ENCODE results near the gene C8A.

C8A gene

GRCh38 chr1:56927171-56927570, 72.6 kb downstream of the C8A start:
- no peak for DNase-seq (ENCODE audit: low spot score)

- DNase-seq (ENCODE audit: low spot score): no peak
Measured at GRCh38 chr1:56927986-56928385, 73.4 kb downstream of the C8A start.

- no peak for DNase-seq (ENCODE audit: low spot score)
Measured at GRCh38 chr1:56929492-56929891, 74.9 kb downstream of the C8A start.

- no peak for DNase-seq (ENCODE audit: low spot score)
Measured at GRCh38 chr1:56931211-56931610, 76.6 kb downstream of the C8A start.

GRCh38 chr1:56931686-56932085, 77.1 kb downstream of the C8A start:
- no peak for DNase-seq (ENCODE audit: low spot score)

GRCh38 chr1:56933161-56933560, 78.6 kb downstream of the C8A start:
- peak; percentile 11 for DNase-seq (ENCODE audit: low spot score)

GRCh38 chr1:56933606-56934005, 79.0 kb downstream of the C8A start:
- peak; percentile 9 for DNase-seq (ENCODE audit: low spot score)

GRCh38 chr1:56934430-56935060, 79.9 kb downstream of the C8A start:
- DNase-seq (ENCODE audit: low spot score): peak; percentile 81

- DNase-seq (ENCODE audit: low spot score): no peak
Measured at GRCh38 chr1:56938646-56939045, 84.0 kb downstream of the C8A start.

GRCh38 chr1:56939209-56939608, 84.6 kb downstream of the C8A start:
- no peak for DNase-seq (ENCODE audit: low spot score)

- no peak for DNase-seq (ENCODE audit: low spot score)
Measured at GRCh38 chr1:56940039-56940438, 85.4 kb downstream of the C8A start.

- peak; percentile 69 for DNase-seq (ENCODE audit: low spot score)
Measured at GRCh38 chr1:56948403-56949023, 93.9 kb downstream of the C8A start.

GRCh38 chr1:56952501-56952900, 97.9 kb downstream of the C8A start:
- no peak for DNase-seq (ENCODE audit: low spot score)

- no peak for DNase-seq (ENCODE audit: low spot score)
Measured at GRCh38 chr1:56953386-56953785, 98.8 kb downstream of the C8A start.

- DNase-seq (ENCODE audit: low spot score): no peak
Measured at GRCh38 chr1:56954664-56955063, 100.1 kb downstream of the C8A start.

GRCh38 chr1:56957931-56958330, 103.3 kb downstream of the C8A start:
- peak; percentile 11 for DNase-seq (ENCODE audit: low spot score)

- DNase-seq (ENCODE audit: low spot score): peak; percentile 89
Measured at GRCh38 chr1:56958526-56958925, 103.9 kb downstream of the C8A start.

- DNase-seq (ENCODE audit: low spot score): no peak
Measured at GRCh38 chr1:56961426-56961825, 106.8 kb downstream of the C8A start.

GRCh38 chr1:56963667-56964066, 109.1 kb downstream of the C8A start:
- no peak for DNase-seq (ENCODE audit: low spot score)

- DNase-seq (ENCODE audit: low spot score): no peak
Measured at GRCh38 chr1:56964349-56965017, 109.9 kb downstream of the C8A start.

GRCh38 chr1:56965191-56965590, 110.6 kb downstream of the C8A start:
- DNase-seq (ENCODE audit: low spot score): no peak

- DNase-seq (ENCODE audit: low spot score): no peak
Measured at GRCh38 chr1:56965916-56966697, 111.5 kb downstream of the C8A start, which contains the start of gene C8B. TSS of gene C8B (minus strand) at chr1:56966015. CDS start at chr1:56965948, 67 bp downstream.

- no peak for DNase-seq (ENCODE audit: low spot score)
Measured at GRCh38 chr1:56966698-56966999, 112.1 kb downstream of the C8A start.

All from AG08395 (cell line).